ENCODE measurements around the gene PIGQ. TPM values are rescaled to one million over a fixed set of nuclear protein-coding genes. Genes with fewer than 3 reads are reported as not detected.

Gene PIGQ
- total RNA-seq, 2 donors from 2014 or later: 20.8 to 21.0 TPM

DNA sequence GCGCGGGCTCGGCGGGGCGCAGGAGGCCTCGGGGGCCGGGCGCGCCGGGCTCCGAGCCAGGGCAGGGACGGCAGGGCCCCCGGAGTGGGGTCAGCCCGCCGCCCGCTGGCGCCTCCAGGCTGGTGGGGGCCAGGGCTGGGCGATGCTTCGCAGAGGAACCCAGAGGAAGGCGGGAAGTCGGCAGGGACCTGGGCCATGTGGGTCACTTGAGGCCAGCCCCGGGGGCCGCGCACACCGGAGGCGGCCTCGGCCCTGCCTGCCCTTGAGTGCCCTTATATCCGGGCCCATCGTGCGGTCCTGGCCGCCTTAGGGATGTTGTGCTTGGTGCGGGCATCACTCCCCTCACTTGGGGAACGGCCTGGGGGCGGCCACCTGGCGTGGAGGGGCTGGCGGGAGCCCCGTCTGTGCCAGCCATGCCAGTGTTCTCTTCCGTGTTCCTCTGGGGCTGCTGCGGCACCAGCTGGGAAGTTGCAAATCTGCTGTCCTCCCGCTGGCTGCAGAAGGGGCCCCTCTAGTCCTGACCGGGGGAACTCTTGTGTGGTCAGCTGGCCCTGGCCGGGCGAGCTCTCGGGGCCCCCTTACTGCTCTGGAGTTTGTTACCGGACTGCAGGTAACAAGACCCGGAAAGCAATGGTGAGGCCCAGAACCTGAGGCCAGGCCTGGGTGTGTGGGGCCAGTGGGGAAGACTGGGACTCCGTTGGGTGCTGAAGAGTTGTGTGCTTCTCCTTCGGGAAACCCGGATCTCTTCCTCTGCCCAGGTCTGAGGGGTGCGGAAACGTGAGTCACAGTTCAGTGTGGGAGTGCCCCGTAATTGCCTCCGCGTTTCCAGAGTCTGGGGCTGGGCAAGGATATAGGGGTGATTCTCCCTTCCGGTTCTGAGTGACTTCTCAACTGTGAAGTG, 41.4 kb upstream of the PIGQ start:
- Histone ChIP-seq H3K4me1 (peaks cover 0 to 49% of the 10 kb centered on the region in 2 donors), H3K4me3 (peak overlapping the region; percentile 60 to 79), H3K9me3 (no peaks in the 10 kb centered on the region), H3K27me3 (no peaks in the 10 kb centered on the region), H3K36me3 (no peaks in the 10 kb centered on the region), H3K27ac (peak overlapping the region; percentile 63 to 71)
- DNase-seq (ENCODE audit: low spot score): peak; percentile 67
- no peak for TF ChIP-seq CTCF (IDR thresholded peaks at IDR 0.05)

DNA sequence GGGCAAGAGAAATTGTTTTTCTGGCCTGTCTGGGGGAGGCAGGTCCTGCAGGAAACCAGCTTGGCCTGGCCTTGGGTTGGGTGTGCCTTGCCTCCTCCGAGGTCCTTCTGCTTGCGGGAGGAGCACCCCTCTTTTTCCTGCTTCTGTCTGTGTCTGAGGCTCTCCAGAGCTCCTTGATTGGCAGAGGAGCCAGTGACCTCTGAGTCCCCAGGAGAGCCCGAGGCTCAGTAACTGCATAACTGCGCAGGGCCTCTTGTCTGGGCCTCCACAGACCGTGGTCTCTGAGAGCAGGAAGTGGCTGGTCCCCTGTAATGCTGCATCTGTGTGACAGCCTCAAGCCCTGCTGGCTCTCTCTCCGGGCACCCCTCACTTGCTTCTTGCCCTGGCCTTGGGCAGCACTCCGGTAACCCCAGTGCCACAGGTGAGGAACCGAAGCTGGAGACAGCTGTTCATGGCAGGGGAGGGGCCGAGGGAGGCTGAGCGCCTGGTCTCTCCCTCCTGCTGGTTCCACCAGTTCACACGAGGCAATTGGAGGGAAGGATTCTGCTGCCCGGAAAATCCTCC, 40.7 kb upstream of the PIGQ start:
- H3K27me3 ChIP-seq: no peaks in the 10 kb centered on the region
- peaks cover 0 to 55% of the 10 kb centered on the region in 2 donors for H3K4me1 ChIP-seq
- no peak for TF ChIP-seq CTCF (IDR thresholded peaks at IDR 0.05)
- DNase-seq (ENCODE audit: low spot score): no peak
- no peaks in the 10 kb centered on the region for H3K36me3 ChIP-seq
- peak overlapping the region; percentile 63 to 71 for H3K27ac ChIP-seq
- peak overlapping the region; percentile 60 to 79 for H3K4me3 ChIP-seq
- no peaks in the 10 kb centered on the region for H3K9me3 ChIP-seq

DNA sequence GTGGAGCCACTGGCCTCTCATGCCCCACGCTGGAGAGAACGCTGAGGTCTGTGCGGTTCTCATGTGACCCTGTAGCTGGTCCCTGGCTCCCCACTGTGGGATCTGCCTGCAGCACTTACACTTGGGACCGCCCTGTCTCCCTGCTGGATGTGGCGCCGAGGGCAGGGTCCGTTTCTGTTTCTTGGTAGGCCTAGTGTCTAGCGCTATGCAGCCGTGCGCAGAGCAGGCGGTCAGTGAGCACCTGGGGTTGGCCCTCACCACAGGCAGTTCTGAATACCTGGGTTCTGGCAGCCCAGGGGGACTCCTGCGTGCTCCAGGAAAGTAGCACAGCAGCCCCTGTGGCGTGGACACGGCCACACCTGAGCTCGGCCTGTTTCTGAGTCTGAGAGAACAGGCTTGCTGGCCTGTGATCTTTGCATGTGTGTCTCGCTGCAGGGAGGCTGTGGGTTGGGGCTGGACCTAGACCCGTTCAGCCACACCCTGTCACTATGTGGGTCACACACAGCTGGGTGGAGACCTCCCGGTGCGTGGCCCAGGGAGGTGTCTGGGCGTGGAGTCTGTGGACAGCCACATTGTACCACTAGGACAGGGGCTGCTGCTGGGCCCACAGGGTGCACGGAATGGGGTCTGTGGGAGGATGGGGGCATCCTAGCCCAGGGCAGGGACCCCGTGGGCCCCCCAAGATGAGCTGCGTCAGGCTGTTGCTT, 39.5 kb upstream of the PIGQ start:
- no peak for TF ChIP-seq CTCF (IDR thresholded peaks at IDR 0.05)
- no peak overlapping the region for H3K27ac ChIP-seq
- peaks cover 0 to 54% of the 10 kb centered on the region in 2 donors for H3K4me1 ChIP-seq

GRCh38 chr16:531494-532125, 38.2 kb upstream of the PIGQ start:
- no peaks in the 10 kb centered on the region for H3K27me3 ChIP-seq
- H3K36me3 ChIP-seq: no peaks in the 10 kb centered on the region
- no peak for DNase-seq (ENCODE audit: low spot score)
- H3K4me3 ChIP-seq: no peak overlapping the region
- TF ChIP-seq CTCF (IDR thresholded peaks at IDR 0.05): no peak
- peaks cover 0 to 44% of the 10 kb centered on the region in 2 donors for H3K4me1 ChIP-seq
- H3K9me3 ChIP-seq: no peaks in the 10 kb centered on the region
- H3K27ac ChIP-seq: no peak overlapping the region

More for the DNA sequence above, 39.5 kb upstream of the PIGQ start:
- H3K36me3 ChIP-seq: no peaks in the 10 kb centered on the region
- H3K4me3 ChIP-seq: no peak overlapping the region
- no peaks in the 10 kb centered on the region for H3K9me3 ChIP-seq
- DNase-seq (ENCODE audit: low spot score): no peak
- H3K27me3 ChIP-seq: no peaks in the 10 kb centered on the region

- TF ChIP-seq CTCF (IDR thresholded peaks at IDR 0.05): no peak
- no peaks in the 10 kb centered on the region for H3K27me3 ChIP-seq
- no peak overlapping the region for H3K4me3 ChIP-seq
- no peak for DNase-seq (ENCODE audit: low spot score)
- H3K4me1 ChIP-seq: peaks cover 0 to 35% of the 10 kb centered on the region in 2 donors
- H3K9me3 ChIP-seq: no peaks in the 10 kb centered on the region
- no peak overlapping the region for H3K27ac ChIP-seq
- no peaks in the 10 kb centered on the region for H3K36me3 ChIP-seq
Observed at GRCh38 chr16:533391-534123, 36.2 kb upstream of the PIGQ start.

Measured in right atrium auricular region (tissue), 2 donors.